OCI-LY1 (cell line): Measurements from ENCODE around the gene CLIP3.

Experiments used
- EZH2 ChIP-seq: fragments of 200-600 bp; sonication (generic), shearing (Covaris generic); IDR thresholded peaks from 2 replicates; pipeline ENCODE4 v1.8.0; 2017; ENCODE audit warnings: borderline replicate concordance, mixed run types, mild to moderate bottlenecking, antibody characterized with exemption, low read length, moderate library complexity, mixed read lengths
- TF ChIP-seq, protein P1 (sequence below): fragments of 200-600 bp; sonication (generic), shearing (Covaris generic); IDR thresholded peaks from 2 replicates; pipeline ENCODE4 v1.5.1; 2017; ENCODE audit warnings: mild to moderate bottlenecking, antibody characterized with exemption, low read length, moderate library complexity, mixed read lengths

DNA sequence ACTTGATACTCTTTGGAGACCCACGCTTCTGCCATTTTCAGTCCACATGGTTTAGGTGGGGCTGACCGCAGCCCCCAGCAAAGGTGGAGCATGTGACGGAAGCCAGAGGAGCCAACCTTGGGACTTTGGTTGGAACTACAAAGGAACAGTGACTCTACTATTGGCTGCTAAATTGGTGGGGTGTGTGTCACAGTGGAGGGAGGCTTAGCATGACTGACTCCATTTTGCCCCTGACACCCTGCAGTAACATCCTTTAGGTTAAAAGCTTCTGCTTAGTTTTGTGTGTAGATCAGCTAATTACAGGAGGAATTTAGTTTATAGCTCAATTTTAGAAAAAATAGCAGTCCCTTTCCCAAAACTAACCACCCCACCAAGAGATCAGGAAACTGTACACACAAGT is 31.1 kb downstream of the CLIP3 start:
- TF ChIP-seq, protein P1, sequence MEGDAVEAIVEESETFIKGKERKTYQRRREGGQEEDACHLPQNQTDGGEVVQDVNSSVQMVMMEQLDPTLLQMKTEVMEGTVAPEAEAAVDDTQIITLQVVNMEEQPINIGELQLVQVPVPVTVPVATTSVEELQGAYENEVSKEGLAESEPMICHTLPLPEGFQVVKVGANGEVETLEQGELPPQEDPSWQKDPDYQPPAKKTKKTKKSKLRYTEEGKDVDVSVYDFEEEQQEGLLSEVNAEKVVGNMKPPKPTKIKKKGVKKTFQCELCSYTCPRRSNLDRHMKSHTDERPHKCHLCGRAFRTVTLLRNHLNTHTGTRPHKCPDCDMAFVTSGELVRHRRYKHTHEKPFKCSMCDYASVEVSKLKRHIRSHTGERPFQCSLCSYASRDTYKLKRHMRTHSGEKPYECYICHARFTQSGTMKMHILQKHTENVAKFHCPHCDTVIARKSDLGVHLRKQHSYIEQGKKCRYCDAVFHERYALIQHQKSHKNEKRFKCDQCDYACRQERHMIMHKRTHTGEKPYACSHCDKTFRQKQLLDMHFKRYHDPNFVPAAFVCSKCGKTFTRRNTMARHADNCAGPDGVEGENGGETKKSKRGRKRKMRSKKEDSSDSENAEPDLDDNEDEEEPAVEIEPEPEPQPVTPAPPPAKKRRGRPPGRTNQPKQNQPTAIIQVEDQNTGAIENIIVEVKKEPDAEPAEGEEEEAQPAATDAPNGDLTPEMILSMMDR, result no peak
- no peak for TF ChIP-seq EZH2
